ENCODE results near the gene SBK2. TPM values are rescaled to one million over a fixed set of nuclear protein-coding genes. Genes with fewer than 3 reads are reported as not detected.
A peak's percentile ranks its signal among the peaks of the same experiment; 100 is the strongest.

The SBK2 gene
- total and polyA plus RNA-seq, 2 experiments from 2014 or later = 1.1 to 2.0 TPM

GRCh38 chr19:55527197-55528029 is 9.5 kb downstream of the SBK2 start:
- H2AFZ ChIP-seq = no peak overlapping the region
- Mint-ChIP-seq H3K4me1 (peaks cover 3% of the 10 kb centered on the region), H3K27ac (no peak overlapping the region), H3K36me3 (ENCODE audit: low read depth) (no peaks in the 10 kb centered on the region), H3K4me3 (no peak overlapping the region), H3K27me3 (ENCODE audit: insufficient read depth, low read depth, poor library complexity) (peaks cover 4% of the 10 kb centered on the region), H3K9me3 (no peaks in the 10 kb centered on the region)
- no peak for TF ChIP-seq POLR2AphosphoS5 (IDR thresholded peaks at IDR 0.05; ENCODE audit: low read depth)
- ATAC-seq = no peak
- no peak overlapping the region for H3K4me2 ChIP-seq
- no peak for DNase-seq (ENCODE audit: low spot score)
- no peaks in the 10 kb centered on the region for H3K9me2 ChIP-seq (ENCODE audit: insufficient read depth)
- no peak overlapping the region for H3K4me3 ChIP-seq
- H4K20me1 ChIP-seq (replicated peaks; ENCODE audit: insufficient read depth) = no peaks in the 10 kb centered on the region
- no peaks in the 10 kb centered on the region for H3K36me3 ChIP-seq (ENCODE audit: insufficient read depth)
- H3F3A ChIP-seq (replicated peaks; ENCODE audit: low read depth) = peaks cover 16% of the 10 kb centered on the region
- H3K27me3 ChIP-seq (ENCODE audit: insufficient read depth) = no peaks in the 10 kb centered on the region
- H3K27ac ChIP-seq (ENCODE audit: low read depth) = no peak overlapping the region
- no peaks in the 10 kb centered on the region for H3K4me1 ChIP-seq (ENCODE audit: insufficient read depth)
- no peaks in the 10 kb centered on the region for H3K79me2 ChIP-seq (replicated peaks; ENCODE audit: insufficient read depth)

GRCh38 chr19:55526216-55527196 is 10.4 kb downstream of the SBK2 start:
- peak; percentile 61 for ATAC-seq

More at GRCh38 chr19:55526216-55527196, 10.4 kb downstream of the SBK2 start:
- Mint-ChIP-seq H3K27me3 (ENCODE audit: insufficient read depth, low read depth, poor library complexity) (peaks cover 3% of the 10 kb centered on the region), H3K36me3 (ENCODE audit: low read depth) (no peaks in the 10 kb centered on the region), H3K4me1 (peaks cover 3% of the 10 kb centered on the region), H3K27ac (no peak overlapping the region), H3K9me3 (no peaks in the 10 kb centered on the region), H3K4me3 (no peak overlapping the region)
- H3K27me3 ChIP-seq (ENCODE audit: insufficient read depth) = no peaks in the 10 kb centered on the region
- no peaks in the 10 kb centered on the region for H3K4me1 ChIP-seq (ENCODE audit: insufficient read depth)
- H2AFZ ChIP-seq = peak overlapping the region; percentile 69; the same call in 1 of the 2 replicates
- H3F3A ChIP-seq (replicated peaks; ENCODE audit: low read depth) = peaks cover 16% of the 10 kb centered on the region
- no peak overlapping the region for H3K27ac ChIP-seq (ENCODE audit: low read depth)
- no peaks in the 10 kb centered on the region for H3K9me2 ChIP-seq (ENCODE audit: insufficient read depth)
- H3K4me3 ChIP-seq = no peak overlapping the region
- H4K20me1 ChIP-seq (replicated peaks; ENCODE audit: insufficient read depth) = no peaks in the 10 kb centered on the region
- H3K36me3 ChIP-seq (ENCODE audit: insufficient read depth) = no peaks in the 10 kb centered on the region
- no peaks in the 10 kb centered on the region for H3K79me2 ChIP-seq (replicated peaks; ENCODE audit: insufficient read depth)
- DNase-seq (ENCODE audit: low spot score) = peak; percentile 40
- H3K4me2 ChIP-seq = no peak overlapping the region
- no peak for TF ChIP-seq EZH2 (IDR thresholded peaks at IDR 0.05; ENCODE audit: low read depth, unreplicated experiment)
- TF ChIP-seq REST (IDR thresholded peaks at IDR 0.05; ENCODE audit: unreplicated experiment) = no peak
